ENCODE results near the gene RPS21. TPM values are rescaled to one million over a fixed set of nuclear protein-coding genes. Genes with fewer than 3 reads are reported as not detected.

RPS21 gene
- total RNA-seq, 1 donor from 2014 or later, result 2,912 TPM

DNA sequence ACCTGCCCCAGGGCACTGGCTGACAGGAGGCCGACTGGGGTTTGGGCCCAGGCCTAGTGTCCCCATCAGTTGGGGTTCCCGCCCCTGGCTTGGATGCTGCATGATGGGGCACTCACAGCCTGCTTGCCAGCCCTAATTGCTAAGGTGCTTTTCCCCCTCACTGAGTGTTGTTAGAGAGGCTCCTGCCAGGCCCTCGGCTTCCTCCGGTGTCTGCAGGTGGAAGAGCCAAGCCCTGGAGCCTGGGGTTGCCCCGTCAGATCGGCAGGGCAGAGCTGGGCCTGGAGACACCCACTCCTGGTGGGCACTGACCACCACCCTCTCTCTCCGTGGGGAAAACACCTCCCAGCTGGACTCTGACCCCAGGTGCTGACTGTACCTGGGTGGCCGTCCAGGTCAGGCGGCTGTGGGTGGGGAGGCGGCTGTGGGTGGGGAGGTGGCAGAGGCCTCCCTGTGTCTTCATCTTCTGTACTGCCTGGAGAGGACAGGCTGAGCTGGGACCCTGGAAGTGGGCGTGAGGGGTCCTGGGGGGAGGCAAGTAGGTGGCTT, 26.2 kb downstream of the RPS21 start:
- CTCF ChIA-PET, result no interaction called here
- no peak for ATAC-seq (ENCODE audit: low read depth)

DNA sequence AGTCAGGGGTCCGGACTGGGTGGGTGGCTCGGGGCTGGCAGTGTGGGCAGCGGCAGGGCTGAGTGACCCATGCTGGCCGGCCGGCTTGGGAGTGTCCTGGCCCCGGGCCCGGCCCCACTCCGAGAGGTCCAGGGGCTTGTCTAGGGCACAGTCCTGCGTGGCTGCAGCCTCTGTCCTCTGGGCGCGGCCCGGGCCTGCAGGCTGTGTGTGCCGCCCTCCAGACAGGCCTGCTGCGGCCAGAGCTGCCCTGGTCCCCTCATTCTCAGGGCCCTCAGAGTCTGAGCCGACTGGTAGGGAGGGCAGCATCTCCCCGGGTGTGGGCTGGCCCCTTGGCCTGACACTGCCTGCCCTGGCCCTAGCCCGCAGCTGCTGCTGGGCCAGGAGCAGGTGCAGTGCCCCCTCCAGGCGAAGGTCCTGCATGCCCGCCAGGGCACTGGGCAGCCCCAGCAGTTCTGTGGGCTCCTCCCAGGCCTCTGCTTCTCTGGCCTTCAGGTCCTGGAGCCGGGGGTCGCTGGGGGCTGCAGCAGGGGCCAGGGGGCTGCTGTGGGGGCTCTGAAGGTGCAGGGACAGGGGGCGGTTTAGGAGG, 27.1 kb downstream of the RPS21 start:
- ChIA-PET POLR2A (no interaction called here), CTCF (no interaction called here)
- TF ChIP-seq, protein P1, sequence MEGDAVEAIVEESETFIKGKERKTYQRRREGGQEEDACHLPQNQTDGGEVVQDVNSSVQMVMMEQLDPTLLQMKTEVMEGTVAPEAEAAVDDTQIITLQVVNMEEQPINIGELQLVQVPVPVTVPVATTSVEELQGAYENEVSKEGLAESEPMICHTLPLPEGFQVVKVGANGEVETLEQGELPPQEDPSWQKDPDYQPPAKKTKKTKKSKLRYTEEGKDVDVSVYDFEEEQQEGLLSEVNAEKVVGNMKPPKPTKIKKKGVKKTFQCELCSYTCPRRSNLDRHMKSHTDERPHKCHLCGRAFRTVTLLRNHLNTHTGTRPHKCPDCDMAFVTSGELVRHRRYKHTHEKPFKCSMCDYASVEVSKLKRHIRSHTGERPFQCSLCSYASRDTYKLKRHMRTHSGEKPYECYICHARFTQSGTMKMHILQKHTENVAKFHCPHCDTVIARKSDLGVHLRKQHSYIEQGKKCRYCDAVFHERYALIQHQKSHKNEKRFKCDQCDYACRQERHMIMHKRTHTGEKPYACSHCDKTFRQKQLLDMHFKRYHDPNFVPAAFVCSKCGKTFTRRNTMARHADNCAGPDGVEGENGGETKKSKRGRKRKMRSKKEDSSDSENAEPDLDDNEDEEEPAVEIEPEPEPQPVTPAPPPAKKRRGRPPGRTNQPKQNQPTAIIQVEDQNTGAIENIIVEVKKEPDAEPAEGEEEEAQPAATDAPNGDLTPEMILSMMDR (IDR thresholded peaks at IDR 0.05), result no peak
- intact Hi-C loops (cut with micrococcal nuclease), result no loop called here
- no peaks in the 10 kb centered on the region for H3K36me3 Mint-ChIP-seq (ENCODE audit: low read depth)
- H3K4me1 Mint-ChIP-seq, result peaks cover 10% of the 10 kb centered on the region
- no peak overlapping the region for H3K4me3 Mint-ChIP-seq
- H3K27ac Mint-ChIP-seq, result no peak overlapping the region
- H3K27me3 Mint-ChIP-seq, result no peaks in the 10 kb centered on the region
- ATAC-seq (ENCODE audit: low read depth) (no peak), DNase-seq (no peak)
- no peaks in the 10 kb centered on the region for H3K9me3 Mint-ChIP-seq

More for the DNA sequence above, 26.2 kb downstream of the RPS21 start:
- intact Hi-C loops (cut with micrococcal nuclease), result no loop called here
- no peaks in the 10 kb centered on the region for H3K27me3 Mint-ChIP-seq
- POLR2A ChIA-PET, result no interaction called here
- peaks cover 10% of the 10 kb centered on the region for H3K4me1 Mint-ChIP-seq
- TF ChIP-seq, protein P1 (IDR thresholded peaks at IDR 0.05), result no peak
- H3K27ac Mint-ChIP-seq, result no peak overlapping the region
- H3K4me3 Mint-ChIP-seq, result no peak overlapping the region
- no peaks in the 10 kb centered on the region for H3K36me3 Mint-ChIP-seq (ENCODE audit: low read depth)
- no peaks in the 10 kb centered on the region for H3K9me3 Mint-ChIP-seq
- no peak for DNase-seq

DNA sequence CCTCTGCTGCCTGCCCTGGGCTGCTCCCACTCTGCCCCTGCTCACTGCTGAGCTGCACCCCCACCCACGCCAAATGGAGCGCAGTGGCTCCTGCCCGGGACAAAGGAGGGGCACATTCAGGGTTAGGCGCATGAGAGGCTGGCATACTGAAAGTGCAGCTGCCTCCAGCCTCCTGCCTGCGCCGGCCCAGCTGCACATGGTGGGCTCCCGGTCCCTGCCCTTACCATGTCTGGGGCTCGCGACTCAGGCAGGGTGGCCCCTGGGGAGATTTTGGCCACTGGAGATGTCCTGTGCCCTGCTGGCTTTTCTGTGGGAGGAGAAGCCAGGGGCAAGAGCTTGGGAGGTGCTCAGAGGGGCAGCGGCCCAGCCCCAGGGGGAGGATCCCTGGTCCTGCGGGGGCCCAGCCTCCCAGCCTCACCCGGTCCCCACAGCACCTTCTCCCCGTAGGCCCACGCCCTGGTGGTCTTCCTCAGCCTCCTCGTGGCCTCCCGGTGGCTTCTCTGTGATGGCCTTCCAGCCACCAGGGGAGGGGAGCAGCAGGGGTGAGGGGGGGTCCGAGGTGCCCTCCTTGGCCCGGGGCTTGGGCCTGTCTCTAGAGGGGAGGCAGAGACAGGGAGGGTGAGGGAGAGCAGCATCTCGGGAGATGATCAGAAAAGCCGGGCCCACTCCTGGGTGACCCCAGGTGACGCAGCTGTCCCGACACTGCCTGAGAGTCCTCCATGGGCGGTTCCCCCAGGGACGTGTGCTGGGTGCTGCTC, 28.6 kb downstream of the RPS21 start:
- Mint-ChIP-seq H3K36me3 (ENCODE audit: low read depth) (no peaks in the 10 kb centered on the region), H3K4me3 (no peak overlapping the region), H3K9me3 (no peaks in the 10 kb centered on the region), H3K27ac (no peak overlapping the region), H3K27me3 (no peaks in the 10 kb centered on the region), H3K4me1 (no peaks in the 10 kb centered on the region)
- ATAC-seq (ENCODE audit: low read depth) (no peak), DNase-seq (no peak)
- TF ChIP-seq, protein P1 (IDR thresholded peaks at IDR 0.05), result no peak
- intact Hi-C loops (cut with micrococcal nuclease), result no loop called here
- POLR2A ChIA-PET, result no interaction called here
- CTCF ChIA-PET, result no interaction called here

DNA sequence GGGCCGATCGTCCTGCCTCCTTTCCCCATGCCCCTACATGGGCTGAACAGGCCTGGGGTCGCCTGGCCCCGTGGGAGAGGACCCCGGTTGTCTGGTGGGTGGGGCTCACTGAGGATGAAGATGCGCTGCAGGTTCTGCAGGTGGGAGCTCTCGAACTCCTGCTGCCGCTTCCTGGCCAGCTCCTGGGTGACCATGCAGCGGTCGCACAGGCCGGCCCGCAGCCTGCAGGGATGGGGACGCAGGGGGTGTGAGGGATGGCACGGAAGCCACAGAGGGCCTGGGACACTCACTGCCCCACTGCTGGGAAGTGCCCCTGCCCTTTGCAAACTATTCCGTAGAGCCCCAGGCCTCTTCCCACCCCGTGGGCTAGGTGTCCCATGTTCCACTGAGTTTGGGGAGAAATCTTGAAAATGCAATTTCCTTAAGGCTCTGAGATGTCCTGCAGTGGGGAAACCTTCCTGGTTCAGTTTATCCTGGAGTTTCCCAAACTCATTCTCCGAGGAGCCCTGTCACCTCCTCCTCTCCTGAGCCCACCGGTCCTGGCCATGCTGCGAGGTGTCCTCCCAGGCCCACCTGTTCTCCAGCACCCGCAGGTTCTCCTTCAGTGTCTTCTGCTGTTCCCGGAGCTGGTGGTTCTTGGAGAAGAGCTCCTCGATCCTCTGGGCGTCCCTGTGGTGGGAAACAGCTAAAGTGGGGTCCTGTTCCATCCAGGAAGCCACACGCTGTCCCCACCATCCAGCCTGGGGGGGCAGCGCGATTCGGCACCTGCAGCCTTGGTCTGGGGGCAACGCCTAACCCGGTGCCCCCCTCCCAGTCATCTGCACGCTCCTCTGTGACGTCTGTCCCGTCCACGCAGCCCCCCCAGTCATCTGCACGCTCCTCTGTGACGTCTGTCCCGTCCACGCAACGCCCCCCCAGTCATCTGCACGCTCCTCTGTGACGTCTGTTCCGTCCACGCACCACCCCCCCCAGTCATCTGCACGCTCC, 30.0 kb downstream of the RPS21 start:
- H3K36me3 Mint-ChIP-seq (ENCODE audit: low read depth), result no peaks in the 10 kb centered on the region
- TF ChIP-seq, protein P1 (IDR thresholded peaks at IDR 0.05), result no peak
- no peaks in the 10 kb centered on the region for H3K9me3 Mint-ChIP-seq
- ATAC-seq (ENCODE audit: low read depth), result no peak
- H3K4me1 Mint-ChIP-seq, result no peaks in the 10 kb centered on the region
- no peak for DNase-seq
- intact Hi-C loops (cut with micrococcal nuclease), result no loop called here
- no peak overlapping the region for H3K27ac Mint-ChIP-seq
- CTCF ChIA-PET, result no interaction called here
- no peak overlapping the region for H3K4me3 Mint-ChIP-seq
- no peaks in the 10 kb centered on the region for H3K27me3 Mint-ChIP-seq
- POLR2A ChIA-PET, result no interaction called here
